ENCODE measurements around the gene LIPK.

LIPK gene

GRCh38 chr10:88787463-88787862, 81.4 kb downstream of the LIPK start:
- no peak for FAIRE-seq

GRCh38 chr10:88788924-88789323, 82.9 kb downstream of the LIPK start:
- FAIRE-seq: no peak

- peak; percentile 61 for FAIRE-seq
Measured at GRCh38 chr10:88791924-88792323, 85.9 kb downstream of the LIPK start.

GRCh38 chr10:88792661-88793060, 86.6 kb downstream of the LIPK start:
- no peak for FAIRE-seq

- no peak for FAIRE-seq
Measured at GRCh38 chr10:88793712-88794299, 87.8 kb downstream of the LIPK start.

- no peak for FAIRE-seq
Measured at GRCh38 chr10:88794731-88795130, 88.7 kb downstream of the LIPK start.

GRCh38 chr10:88800152-88801125, 94.4 kb downstream of the LIPK start:
- no peak for FAIRE-seq
